ENCODE results near the gene TRAPPC2L.
A peak's percentile ranks its signal among the peaks of the same experiment; 100 is the strongest.

Gene TRAPPC2L

DNA sequence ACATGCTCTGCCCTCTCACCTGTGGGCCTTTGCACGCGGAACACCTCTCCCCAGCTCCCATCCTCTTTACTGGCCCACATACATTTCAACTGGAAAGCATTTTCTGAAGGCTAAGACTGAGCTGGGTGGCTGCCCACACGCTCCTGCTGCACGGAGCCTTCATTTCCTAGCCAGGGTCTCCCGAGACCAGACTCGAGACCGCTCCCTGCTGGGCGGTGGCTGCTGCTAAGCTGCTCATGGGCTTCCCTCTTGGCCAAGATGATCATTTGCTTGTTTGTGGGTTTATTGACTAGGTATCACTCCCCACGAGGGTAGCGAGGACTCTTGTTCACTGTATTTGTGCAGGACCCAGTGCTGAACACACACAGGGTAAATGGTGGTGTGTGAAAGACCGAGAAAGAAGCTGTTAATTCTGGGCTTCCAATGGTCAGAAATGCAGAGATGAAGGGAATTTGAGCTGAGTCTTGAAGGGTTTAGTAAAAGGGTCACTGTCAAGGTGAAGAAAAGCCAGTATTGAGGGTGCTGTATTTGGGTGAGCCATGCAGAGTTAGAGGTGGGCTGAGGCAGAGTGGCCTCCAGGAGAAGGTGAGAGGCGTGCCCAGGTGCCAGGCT, 907 bp downstream of the TRAPPC2L start:
- DNase-seq (ENCODE audit: low read depth in 4 of 4, low spot score in 1 of 4) = peak; percentile 43 to 77 (median 54)

DNA sequence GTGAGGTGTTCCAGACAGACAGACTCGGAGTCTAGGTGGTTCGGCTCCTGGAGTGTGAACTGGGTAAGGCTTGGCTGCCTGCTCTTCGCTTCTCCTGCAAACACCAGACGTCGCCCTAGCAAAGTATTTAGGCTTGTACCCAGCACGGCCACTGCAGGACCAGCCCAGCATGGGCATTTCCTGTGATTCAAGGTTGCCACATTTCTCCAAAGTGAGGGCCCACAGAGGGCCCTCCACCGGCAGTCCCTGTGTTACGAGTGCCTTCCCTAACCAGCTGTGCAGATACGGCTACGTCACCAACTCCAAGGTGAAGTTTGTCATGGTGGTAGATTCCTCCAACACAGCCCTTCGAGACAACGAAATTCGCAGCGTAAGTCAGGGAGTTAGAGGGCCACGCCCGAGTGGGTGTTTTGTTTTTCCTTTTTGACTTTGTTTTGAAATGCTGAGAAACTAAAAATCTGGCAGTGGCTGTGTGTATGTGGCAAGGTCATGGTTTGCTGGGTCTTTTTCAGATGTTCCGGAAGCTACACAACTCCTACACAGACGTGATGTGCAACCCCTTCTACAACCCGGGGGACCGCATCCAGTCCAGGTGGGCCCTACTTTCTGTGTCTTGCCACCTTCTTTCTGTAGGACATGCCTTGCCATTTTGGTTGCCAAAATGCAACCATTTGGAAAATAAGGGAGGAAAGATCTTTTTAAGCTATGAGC, 2.6 kb downstream of the TRAPPC2L start:
- no peak for DNase-seq (ENCODE audit: low read depth in 4 of 4, low spot score in 1 of 4)

DNA sequence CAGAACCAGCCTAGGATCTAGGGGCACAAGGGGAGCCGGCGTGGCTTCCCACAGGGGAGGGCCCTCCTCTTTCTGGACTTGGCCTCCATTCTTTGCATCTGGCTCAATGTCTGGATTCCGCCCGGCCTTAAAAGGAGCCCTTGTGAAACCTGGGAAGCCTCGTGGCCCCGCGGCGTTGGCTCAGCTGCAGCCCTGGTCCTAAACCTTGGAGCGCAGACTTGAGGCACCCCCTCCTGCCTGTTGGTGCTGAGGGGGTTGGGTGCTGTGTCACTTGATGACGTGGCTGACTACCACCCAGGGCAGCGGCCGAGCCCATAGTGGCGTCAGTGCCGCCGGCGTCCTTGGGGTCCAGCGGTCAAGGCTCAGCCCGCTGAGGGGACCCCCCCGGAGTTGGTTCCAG, 4.4 kb downstream of the TRAPPC2L start:
- DNase-seq (ENCODE audit: low read depth in 4 of 4, low spot score in 1 of 4) = no peak

DNA sequence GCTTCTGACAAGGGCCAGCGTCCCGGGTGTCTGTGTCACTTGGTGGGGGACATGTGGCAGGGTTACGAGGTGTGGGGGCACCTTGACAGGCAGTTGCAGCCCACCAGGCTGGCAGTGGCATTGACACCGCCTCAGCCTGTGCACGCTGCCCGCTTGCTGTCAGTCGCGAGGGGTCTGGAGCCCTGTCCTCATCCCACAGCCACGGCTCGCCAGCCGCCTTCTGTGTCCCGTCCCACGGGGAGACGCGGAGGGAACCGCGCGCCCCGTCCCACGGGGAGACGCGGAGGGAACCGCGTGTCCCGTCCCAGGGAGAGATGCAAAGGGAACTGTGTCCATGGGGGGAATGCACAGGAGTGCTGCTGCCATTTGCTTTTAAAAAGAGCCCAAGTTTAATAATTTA, 6.0 kb downstream of the TRAPPC2L start:
- no peak for DNase-seq (ENCODE audit: low read depth in 4 of 4, low spot score in 1 of 4)

DNA sequence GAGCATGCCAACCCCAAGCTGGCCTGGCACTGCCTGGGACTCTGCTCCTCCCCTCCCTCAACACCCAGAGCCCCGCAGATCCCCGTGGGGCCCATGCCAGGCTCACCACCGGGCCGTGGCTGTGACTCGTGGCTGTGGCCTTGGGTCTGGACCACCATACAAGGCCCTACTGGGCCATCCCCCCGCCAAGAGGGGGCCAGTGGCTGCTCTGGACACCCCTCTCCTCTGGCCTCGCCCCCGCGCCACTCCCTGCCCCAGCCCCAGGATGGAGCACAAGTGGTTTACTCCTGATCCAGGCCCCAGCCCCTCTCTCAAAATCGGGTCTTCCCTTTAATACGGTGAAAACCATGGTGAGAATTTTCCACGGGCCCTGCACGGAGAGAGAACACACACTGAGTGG, 6.5 kb downstream of the TRAPPC2L start:
- no peak for DNase-seq (ENCODE audit: low read depth in 4 of 4, low spot score in 1 of 4)

DNA sequence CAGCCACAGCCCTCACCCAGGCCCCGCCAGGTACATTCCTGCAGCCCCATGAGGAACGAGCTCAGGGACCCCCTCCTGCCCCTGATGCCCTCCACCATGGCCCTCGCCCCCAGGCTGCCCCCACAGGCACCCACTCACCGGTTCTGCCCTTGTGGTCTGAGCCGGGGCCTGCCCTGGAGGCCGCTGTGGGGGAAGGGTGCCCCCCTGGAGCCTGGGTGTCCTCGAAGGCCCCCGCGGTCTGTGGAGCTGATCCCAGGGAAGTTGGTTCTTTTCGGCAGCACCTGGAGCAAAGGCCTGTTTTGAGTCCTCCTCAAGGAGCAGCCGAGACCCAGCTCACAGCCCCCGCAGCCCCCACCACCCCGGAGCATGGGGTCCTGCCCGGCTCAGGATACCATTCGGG, 7.2 kb downstream of the TRAPPC2L start:
- DNase-seq (ENCODE audit: low read depth in 4 of 4, low spot score in 1 of 4) = no peak

DNA sequence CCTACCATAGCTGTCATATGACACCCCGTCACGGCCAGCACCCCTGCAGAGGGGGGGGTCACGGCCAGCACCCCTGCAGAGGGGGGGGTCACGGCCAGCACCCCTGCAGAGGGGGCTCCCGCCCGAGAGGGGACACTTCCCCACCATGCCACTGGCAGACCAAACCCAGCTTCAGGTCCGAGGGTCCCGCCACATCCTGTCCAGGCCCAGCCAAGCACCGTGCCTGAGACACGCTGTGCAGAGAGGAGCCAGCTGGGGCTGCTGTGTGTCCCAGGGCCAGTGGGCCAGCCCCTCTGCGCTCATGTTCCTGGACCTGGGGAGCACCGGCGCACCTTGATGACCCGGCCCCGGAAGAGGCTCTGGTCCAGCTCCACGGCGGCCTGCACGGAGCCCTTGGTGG, 7.6 kb downstream of the TRAPPC2L start:
- DNase-seq (ENCODE audit: low read depth in 4 of 4, low spot score in 1 of 4) = no peak

DNA sequence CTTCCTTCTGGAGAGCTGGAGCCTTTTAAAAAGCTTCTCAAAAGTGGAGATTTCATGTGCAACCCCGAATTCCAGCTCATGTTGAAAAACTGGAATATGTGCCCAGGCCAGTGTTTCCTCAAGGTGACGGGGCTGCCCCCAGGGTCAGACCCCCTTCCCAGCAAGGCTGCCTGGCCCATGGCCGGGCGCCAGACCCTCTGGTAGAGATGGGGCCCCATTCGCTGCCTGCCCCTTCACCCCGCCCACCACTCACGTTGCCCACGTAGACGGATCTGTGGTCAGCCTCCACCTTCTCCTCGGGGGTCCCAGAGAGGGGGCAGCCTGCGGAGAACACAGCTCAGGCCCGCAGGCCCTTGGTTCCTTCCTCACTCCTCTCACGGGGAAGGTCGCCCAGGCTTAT, 8.4 kb downstream of the TRAPPC2L start:
- no peak for DNase-seq (ENCODE audit: low read depth in 4 of 4, low spot score in 1 of 4)

DNA sequence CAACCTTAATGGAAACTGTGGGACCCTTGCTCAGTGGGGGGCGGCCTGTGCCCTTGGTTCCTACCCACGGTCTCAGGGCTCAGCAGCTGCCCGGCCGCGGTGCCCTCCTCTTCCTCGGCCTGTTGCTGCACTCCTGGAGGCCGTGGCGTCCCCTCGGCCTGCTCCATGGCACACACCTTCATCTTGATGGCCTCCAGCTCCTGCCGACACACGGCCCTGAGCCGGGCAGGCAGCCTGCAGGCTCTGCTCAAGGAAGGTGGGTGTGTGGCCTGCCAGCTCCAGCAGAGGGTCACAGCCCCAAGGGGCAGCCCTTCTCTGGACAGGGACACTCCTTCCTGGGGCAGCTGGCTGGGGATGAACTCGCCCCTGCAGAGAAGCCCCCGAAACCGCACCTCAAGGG, 8.8 kb downstream of the TRAPPC2L start:
- no peak for DNase-seq (ENCODE audit: low read depth in 4 of 4, low spot score in 1 of 4)

DNA sequence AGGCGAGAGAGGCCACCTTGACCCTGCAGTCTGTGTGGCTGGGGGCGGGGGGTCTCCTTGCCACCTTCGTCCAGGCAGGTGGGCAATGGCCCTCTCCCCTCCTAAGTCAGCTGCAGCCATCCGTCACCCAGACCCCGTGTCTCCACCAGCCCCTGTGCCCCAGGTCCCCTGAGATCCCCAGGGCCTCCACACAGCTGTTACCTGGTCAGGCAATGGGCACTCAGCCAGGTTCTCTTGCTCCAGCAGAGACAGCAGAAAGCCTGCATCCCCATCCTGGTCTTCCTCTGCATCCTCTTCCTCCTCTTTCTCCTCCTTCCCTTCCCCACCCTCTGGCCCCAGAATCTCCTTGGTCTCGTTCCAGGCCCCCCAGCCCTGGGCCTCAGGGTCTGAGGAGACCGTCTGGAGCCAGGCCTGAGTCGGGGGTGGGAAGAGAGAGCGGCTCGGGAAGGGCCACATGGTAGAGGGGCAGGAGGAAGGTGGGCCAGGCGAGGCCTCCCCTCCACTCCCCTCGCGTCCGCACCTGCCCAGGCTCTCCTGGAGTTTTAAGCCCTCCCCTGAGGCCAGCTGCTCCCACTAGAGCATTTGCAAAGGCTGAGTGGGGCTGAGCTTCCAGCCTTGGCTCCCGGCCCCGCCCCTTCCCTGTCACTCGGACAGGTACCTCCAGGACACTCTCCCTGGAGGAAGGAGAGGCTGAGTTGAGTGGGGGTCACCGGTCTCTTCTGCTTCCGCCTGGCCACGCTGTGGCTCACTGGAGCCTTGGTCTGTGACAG, 9.4 kb downstream of the TRAPPC2L start, which contains the start of gene PABPN1L:
Gene PABPN1L (minus strand): TSS at position 510 of the 770 bp plus-strand sequence. CDS start 54 bp downstream, at position 456.
- DNase-seq (ENCODE audit: low read depth in 4 of 4, low spot score in 1 of 4) = no peak

DNA sequence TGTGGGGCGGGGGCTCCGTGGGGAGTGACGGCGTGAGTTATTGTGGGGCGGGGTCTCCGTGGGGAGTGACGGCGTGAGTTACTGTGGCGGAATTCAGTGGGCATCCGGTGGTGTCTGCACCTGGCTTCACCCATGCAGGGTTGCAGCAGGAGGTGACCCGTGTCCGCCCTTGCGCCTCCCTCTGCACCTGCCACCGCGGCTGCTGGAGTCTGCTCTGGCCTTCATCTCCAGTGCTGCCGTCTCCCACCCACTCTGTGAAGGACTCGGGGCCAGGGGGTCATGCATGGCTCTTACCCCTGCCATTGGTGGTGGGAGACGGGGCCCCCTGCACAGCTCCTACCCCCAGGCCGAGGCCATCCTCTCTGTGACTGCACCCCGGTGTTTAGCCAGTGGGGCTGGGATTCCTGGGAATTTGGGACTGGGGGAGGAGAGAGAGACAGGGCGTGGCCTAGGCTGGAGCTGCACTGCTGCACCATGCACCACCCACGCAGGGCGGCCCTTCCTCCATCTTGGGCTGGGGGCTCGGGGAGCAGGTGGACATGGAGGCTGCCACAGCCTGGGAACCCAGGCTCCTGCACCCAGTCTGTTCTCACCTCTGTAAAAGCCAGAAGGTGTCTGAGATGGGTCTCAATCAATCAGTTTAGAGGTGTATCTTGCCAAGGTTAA, 10.8 kb downstream of the TRAPPC2L start:
- no peak for DNase-seq (ENCODE audit: low read depth in 4 of 4, low spot score in 1 of 4)

DNA sequence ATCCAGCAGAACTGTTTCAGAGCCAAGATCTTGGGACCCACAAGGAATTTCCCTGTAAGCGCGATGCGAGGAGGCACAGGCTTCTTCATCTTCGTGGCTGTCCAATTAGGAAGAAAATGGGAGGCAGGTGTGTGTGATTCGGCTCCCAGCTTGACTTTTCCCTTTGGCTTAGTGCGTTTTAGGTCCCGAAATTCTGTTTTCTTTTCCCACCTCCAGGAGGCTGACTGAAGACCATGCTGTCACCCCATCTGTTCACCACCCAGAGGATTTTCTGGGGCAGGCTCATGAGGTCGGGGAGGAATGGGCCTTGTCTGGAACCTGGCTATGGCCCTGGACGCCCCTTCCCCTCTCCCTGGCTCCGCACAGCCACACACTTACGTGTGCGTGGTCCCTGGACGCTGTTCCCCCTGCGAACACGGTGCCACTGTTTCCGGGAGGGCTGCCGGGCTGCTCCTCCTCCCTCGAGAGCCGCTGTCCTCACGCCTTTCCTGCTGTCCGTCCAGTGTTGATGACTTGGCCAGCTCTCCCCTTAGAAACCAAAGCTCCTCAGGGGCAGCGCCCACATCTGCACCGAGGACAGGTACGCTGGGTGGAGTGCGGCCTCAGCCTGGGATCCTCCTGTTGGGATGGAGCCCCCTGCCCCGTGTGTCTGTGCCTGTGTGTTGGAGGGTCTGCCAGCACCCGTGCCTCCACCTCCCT, 12.2 kb downstream of the TRAPPC2L start:
- DNase-seq (ENCODE audit: low read depth in 4 of 4, low spot score in 1 of 4) = no peak

DNA sequence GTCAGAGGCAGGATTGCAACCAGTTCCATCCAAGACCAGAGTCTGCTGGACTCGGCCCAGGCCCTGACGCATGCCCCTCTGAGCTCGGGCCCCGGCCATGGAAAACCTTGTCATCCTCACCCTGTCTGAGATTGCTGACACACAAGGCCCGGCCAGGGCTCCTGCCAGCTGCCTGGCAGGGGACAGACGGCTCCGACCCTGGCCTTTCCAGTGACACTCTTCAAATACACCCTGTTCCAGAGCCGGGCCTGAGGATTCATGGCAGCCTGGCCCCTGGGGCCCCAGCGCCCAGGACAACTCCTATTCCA, 12.7 kb downstream of the TRAPPC2L start:
- no peak for DNase-seq (ENCODE audit: low read depth in 4 of 4, low spot score in 1 of 4)

DNA sequence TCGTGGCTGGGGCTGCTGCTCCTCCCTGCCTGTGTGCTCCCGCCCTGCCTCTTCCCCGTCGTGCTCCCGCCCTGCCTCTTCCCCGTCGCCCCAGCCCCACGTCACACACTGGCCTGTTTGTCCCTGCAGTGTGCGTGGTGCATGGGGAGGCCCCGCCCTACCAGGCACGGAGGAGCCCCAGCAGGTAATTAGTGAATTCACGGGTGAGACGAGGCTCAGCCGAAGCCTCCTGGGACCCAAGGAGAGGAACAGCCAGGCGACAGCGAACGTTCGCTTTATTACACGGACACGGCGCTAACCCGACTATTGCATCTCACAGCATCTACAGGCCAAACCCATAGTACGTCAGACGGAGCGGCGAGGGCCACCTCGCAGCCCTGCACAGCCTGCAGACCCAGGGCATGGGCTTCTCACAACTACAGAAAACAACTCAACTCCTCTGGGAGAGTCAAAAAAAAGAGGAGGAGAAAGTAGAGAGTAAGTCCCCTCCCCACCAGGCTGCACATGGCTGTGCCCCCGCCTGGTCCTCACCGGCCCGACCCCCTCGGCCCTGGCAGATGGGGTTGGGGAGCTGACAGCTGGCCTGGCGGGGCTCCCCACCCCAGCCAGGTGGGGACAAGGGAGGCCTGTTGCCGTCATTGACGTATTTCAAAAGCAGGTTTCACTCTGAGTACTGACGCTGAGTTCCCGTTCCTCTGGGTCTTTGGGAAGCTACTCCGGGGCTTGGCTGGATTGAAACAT, 13.9 kb downstream of the TRAPPC2L start:
- no peak for DNase-seq (ENCODE audit: low read depth in 4 of 4, low spot score in 1 of 4)

DNA sequence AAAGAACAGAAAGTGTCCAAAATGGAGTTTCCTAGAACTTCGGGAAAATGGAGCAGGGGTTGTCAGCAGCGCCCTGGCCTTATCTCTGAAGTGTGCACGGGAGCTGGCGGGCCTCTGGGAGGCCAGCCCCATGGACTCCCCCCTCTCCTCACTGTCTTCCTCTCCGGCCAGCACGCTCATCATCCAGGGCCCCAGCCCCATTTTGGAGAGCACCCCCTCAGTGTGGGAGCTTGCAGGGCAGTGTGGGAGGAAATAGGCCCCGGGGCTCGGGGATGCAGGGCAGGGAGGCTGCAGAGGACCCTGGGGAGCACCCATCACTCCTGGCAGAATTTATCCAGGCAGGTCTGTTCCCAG, 14.4 kb downstream of the TRAPPC2L start:
- DNase-seq (ENCODE audit: low read depth in 4 of 4, low spot score in 1 of 4) = no peak

DNA sequence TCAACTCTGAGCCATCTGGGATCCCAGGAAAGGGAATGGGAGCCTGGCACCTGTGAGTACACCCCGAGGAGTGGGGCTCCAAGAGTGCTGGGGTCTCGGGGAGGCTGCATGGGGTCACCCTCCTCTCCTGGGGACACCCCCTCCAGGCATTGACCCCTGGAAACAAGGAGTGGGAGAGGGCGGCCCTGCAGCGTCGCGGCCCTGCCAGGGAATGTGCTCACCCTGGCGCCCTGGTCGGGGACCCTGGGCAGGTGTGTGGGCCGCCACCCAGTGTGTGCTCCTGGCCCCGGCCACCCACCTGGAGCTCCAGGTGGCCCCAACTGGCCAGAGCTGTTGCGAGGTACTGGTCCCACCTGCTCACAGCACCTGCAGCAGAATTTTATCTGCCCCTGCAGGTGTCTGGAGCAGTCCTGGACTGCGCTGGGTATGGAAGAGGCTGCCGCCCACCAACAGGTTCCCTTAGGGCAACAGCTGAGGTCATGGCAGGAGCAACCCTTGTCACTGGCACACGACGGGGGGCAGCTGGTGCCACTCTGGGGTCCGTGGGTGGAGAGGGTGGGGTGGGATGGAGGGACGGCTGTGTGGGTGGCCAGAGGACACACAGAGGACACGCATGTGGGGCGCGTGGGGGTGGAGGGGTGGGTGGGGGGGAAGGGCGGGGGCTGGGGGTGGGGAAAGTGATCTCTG, 14.9 kb downstream of the TRAPPC2L start:
- DNase-seq (ENCODE audit: low read depth in 4 of 4, low spot score in 1 of 4) = no peak

DNA sequence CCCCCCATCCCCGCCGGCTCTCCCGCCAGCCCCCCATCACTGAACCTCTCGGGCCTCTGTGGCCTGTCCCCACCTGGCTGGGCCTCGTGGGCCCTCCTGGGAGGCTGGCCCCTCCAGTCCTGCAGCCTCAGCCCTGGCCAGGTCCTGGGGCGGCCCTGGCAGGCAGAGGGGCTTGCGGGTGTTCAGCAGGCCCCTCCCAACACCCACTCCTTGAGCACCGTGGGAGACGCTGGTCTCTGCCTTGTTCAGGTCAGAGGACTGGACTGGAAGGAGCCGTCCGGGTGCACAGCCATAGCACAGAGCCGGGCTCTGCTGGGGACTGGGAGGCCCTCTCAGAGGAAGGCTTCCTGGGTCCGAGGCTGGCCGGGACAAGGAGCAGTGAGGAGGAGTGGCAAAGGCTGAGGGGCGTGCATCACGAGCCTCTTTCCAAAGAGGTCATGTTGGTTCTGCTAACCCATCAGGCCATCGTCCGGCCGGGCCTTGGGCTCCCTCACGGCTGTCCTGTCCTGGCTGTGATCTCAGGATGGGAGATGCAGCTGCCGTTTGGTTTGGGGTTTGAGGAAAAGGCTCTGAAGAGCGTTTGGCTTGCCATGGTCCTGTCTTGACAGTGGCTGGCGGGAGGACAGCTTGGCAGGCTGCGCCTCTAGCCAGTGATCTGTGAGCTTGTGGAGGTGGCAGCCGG, 15.9 kb downstream of the TRAPPC2L start:
- DNase-seq (ENCODE audit: low read depth in 4 of 4, low spot score in 1 of 4) = no peak

DNA sequence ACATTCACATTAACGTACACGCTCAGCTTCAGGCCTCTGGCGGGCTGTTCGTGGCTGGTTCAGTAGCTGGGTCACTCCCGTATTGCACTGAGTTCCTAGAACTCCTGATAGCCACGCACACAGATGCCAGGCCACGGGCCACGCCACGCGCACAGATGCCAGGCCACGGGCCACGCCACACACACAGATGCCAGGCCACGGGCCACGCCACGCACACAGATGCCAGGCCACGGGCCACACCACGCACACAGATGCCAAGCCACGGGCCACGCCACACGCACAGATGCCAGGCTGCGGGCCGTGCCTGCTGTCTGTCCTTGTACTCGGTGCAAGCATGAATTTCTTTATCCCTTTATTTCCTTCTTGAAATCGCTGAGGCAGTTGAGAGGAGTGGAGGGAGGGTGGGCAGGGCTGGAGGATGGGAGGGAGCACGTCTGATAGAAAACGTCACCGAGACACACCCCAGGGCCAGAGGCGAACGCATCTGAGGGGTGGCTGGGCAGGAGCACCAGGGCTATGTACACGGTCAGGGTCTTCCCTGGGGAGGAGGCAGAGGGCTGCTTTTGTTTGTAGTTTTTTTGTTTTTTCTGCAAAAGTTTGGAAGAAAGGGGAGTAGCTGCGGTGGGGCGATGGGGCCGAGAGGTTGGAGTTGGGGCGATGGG, 18.1 kb downstream of the TRAPPC2L start:
- DNase-seq (ENCODE audit: low read depth in 4 of 4, low spot score in 1 of 4) = no peak

DNA sequence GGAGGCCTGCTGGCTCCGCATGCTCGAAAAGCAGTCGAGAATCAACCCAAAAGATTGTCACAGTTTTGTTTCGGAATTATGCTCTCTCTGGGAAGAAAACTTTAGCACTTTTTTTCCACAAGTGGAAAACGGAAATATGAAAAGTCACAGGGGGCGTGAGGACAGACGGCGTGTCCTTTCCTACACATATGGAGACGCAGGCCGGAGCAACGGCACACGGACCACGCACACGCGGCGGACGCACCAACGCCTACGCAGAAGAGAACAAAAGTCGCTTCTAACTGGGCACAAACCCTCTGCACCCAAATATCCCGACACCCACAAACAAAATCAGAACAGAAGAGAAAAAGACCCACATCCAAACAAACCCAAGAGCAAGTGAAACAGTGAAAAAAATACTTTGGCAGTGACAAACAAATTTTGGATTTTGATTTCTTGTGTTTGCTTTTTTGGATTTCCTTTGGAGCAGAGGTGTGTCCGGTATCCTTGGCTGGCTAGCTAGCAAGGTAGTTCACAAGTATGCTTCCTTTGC, 18.8 kb downstream of the TRAPPC2L start:
- no peak for DNase-seq (ENCODE audit: low read depth in 4 of 4, low spot score in 1 of 4)

Measured in stimulated activated CD4-positive, alpha-beta T cell treated with anti-CD3 and anti-CD28 coated beads, Interleukin-1b, Interleukin-23, amount 100 ng/mL, for 24 hours (primary cell).